Measurements from ENCODE around the gene PTPRE. TPM values are rescaled to one million over a fixed set of nuclear protein-coding genes. Genes with fewer than 3 reads are reported as not detected.

The PTPRE gene
- total and polyA plus RNA-seq, 2 of the 4 experiments (the other 2 are of a cell fraction): 0.34 to 0.54 TPM

- Histone ChIP-seq H3K4me2 (ENCODE audit: low read depth, low read length) (peak overlapping the region; percentile 50), H4K8ac (ENCODE audit: low read depth in 2 of 2, low read length in 2 of 2) (no peak overlapping the region), H4K20me1 (ENCODE audit: insufficient read depth, low read length) (no peaks in the 10 kb centered on the region), H2BK120ac (ENCODE audit: low read depth, low read length) (no peak overlapping the region), H3K27me3 (ENCODE audit: control insufficient read depth, insufficient read depth, low read length) (no peaks in the 10 kb centered on the region), H3K9me1 (ENCODE audit: insufficient read depth, low read length) (no peaks in the 10 kb centered on the region), H3K4me3 (ENCODE audit: insufficient read depth, low read depth, low read length) (no peak overlapping the region), H2BK20ac (ENCODE audit: low read depth, low read length) (0 out of 2 replicates have a peak overlapping the region, but pooled peaks have one; percentile 5), H2BK15ac (ENCODE audit: low read depth, low read length) (no peak overlapping the region), H3K27ac (ENCODE audit: insufficient read depth, low read length) (peak overlapping the region; percentile 37; the same call in 1 of the 2 replicates), H3K14ac (replicated peaks; ENCODE audit: low read depth, low read length) (no peak overlapping the region), H2AK9ac (replicated peaks; ENCODE audit: low read depth, low read length, poor library complexity) (no peak overlapping the region), H2BK5ac (ENCODE audit: low read depth, low read length, poor library complexity, severe bottlenecking) (no peak overlapping the region), H3K9ac (ENCODE audit: low read depth, low read length) (no peak overlapping the region), H4K91ac (ENCODE audit: insufficient read depth, low read depth, low read length) (no peak overlapping the region), H3K4ac (ENCODE audit: low read depth, low read length) (no peak overlapping the region), H3K23ac (ENCODE audit: low read depth, low read length) (no peak overlapping the region), H2AK5ac (ENCODE audit: low read depth, low read length) (no peak overlapping the region), H3K56ac (ENCODE audit: extremely low read depth, insufficient read depth, low read length) (no peak overlapping the region), H3K9me3 (ENCODE audit: control insufficient read depth, insufficient read depth, low read length) (no peaks in the 10 kb centered on the region), H4K5ac (ENCODE audit: low read depth, low read length) (no peak overlapping the region), H3K79me1 (ENCODE audit: low read depth in 1 of 2, low read length in 2 of 2) (no peaks in the 10 kb centered on the region), H3K18ac (ENCODE audit: low read depth, low read length) (no peak overlapping the region), H2AFZ (replicated peaks; ENCODE audit: low read length, poor library complexity) (no peak overlapping the region), H3K4me1 (ENCODE audit: control insufficient read depth, insufficient read depth, low read length) (peaks cover 2% of the 10 kb centered on the region; the same call in 1 of the 2 replicates), H3K36me3 (ENCODE audit: control insufficient read depth, insufficient read depth, low read length) (no peaks in the 10 kb centered on the region)
- no peak for TF ChIP-seq RAD21 (IDR thresholded peaks at IDR 0.05; ENCODE audit: low read length)
- peak; percentile 61; the same call in 1 of the 2 replicates for TF ChIP-seq FOS (IDR thresholded peaks at IDR 0.05; ENCODE audit: low read depth, low read length)
- dilution Hi-C loops (cut with HindIII; ENCODE audit: low sequenced_read_pairs, unreplicated experiment) (no loop called here), in situ Hi-C loops (cut with MboI; ENCODE audit: low sequenced_read_pairs) (no loop called here), intact Hi-C loops (cut with micrococcal nuclease) (no loop called here)
- CTCF ChIA-PET: no interaction called here
- POLR2A ChIA-PET (ENCODE audit: unreplicated experiment): no interaction called here
- no TSS peak for BruUV-seq (replicated peaks)
- peak; percentile 89 for ATAC-seq (ENCODE audit: low read depth)
- WGBS, 2 experiments (ENCODE audit: extremely low coverage in 2 of 2, insufficient read length in 1 of 2): no CpG with 5 or more reads among the region's 10 CpGs
- peak; percentile 70 for DNase-seq
These were observed 21.3 kb downstream of the PTPRE start for GRCh38 chr10:127928021-127928806.
